GM12874 (cell line): ENCODE measurements around the gene MSH6.

Experiments used
- TF ChIP-seq, protein P1 (sequence below): IDR thresholded peaks from 2 replicates; pipeline ENCODE4 v1.5.1; 2011; ENCODE audit warnings: low read depth, mild to moderate bottlenecking, control low read depth, low read length, moderate library complexity; ENCODE audit not compliant: insufficient read depth

MSH6 gene

DNA sequence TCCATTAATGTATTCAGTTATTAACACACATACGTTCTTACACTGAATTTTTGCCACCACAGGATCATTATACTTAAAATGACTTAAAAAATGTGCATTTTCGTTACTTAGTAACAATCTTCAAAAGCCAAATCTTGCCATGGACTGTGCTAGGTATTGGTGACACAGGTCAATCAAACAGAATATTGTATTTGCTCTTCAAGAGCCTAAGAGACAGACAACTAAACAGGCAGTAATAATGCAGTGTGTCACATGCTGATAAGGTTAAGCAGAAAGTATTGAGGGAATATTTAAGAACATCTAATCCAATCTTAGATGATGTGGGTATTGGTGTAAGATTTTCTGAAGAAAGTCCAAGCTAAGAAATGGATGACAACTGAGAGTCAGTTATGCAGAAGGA is 66.4 kb downstream of the MSH6 start:
- TF ChIP-seq, protein P1, sequence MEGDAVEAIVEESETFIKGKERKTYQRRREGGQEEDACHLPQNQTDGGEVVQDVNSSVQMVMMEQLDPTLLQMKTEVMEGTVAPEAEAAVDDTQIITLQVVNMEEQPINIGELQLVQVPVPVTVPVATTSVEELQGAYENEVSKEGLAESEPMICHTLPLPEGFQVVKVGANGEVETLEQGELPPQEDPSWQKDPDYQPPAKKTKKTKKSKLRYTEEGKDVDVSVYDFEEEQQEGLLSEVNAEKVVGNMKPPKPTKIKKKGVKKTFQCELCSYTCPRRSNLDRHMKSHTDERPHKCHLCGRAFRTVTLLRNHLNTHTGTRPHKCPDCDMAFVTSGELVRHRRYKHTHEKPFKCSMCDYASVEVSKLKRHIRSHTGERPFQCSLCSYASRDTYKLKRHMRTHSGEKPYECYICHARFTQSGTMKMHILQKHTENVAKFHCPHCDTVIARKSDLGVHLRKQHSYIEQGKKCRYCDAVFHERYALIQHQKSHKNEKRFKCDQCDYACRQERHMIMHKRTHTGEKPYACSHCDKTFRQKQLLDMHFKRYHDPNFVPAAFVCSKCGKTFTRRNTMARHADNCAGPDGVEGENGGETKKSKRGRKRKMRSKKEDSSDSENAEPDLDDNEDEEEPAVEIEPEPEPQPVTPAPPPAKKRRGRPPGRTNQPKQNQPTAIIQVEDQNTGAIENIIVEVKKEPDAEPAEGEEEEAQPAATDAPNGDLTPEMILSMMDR = no peak

DNA sequence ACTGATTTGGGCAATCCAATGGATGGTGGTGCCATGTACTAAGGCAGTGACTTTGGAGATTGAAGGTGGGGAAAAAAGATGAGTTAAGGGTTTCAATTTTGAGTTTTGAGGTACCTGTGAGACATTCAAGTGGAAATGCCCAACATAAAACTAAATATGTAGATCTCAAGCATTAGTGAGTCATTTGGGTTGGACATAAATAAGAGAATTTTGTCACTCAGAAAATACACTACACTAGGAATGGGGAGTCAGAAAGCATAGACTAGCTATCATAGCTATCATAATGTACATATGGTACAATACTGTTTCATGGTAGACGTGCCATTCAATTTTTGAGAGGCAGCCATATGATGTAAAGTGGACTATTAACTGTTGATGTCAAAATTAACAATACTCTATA is 67.3 kb downstream of the MSH6 start:
- TF ChIP-seq, protein P1 = no peak
